OCI-LY7 (cell line): ENCODE data around the gene LRRC10B. TPM values are rescaled to one million over a fixed set of nuclear protein-coding genes. Genes with fewer than 3 reads are reported as not detected.

Experiments used
- BruUV-seq: library from RNA; stranded (reverse); fragments of 400-500 nt; replicated peaks from 2 replicates; lab custom pipeline; 2021; lab: Mats Ljungman, UMichigan
- CTCF ChIA-PET: fragments of 300-600 bp; sonication (Branson Sonifier 250); formaldehyde crosslinking; loops from one replicate; lab custom pipeline; 2022; ENCODE audit warnings: antibody characterized with exemption; ENCODE audit not compliant: unreplicated experiment; lab: Charles Lee
- POLR2A ChIA-PET: fragments of 300-600 bp; sonication (Branson Sonifier 250); formaldehyde crosslinking; loops from one replicate; lab custom pipeline; 2022; ENCODE audit warnings: antibody characterized with exemption; lab: Charles Lee
- DNase-seq: peaks from one replicate; pipeline ENCODE4 v3.0.0-alpha.2; 2015; ENCODE audit warnings: low spot score
- H2AFZ ChIP-seq: fragments of 200-600 bp; sonication (generic), shearing (Covaris generic); 2 replicates; pipeline ENCODE4 v1.6.1; 2014; ENCODE audit warnings: mild to moderate bottlenecking, antibody characterized with exemption, low read length, moderate library complexity
- H3K27ac ChIP-seq: fragments of 200-600 bp; sonication (generic); 2 replicates; pipeline ENCODE4 v1.5.1; 2014; ENCODE audit warnings: mixed run types, low read depth, mild to moderate bottlenecking, moderate library complexity, low read length, inconsistent platforms; ENCODE audit not compliant: poor library complexity, severe bottlenecking
- H3K36me3 ChIP-seq: fragments of 200-600 bp; sonication (generic); 2 replicates; pipeline ENCODE4 v1.6.1; 2014; ENCODE audit warnings: mild to moderate bottlenecking, antibody characterized with exemption, low read length, moderate library complexity, mixed read lengths; ENCODE audit not compliant: insufficient read depth
- H3K4me1 ChIP-seq: fragments of 200-600 bp; sonication (generic); 2 replicates; pipeline ENCODE4 v1.5.1; 2014; ENCODE audit warnings: mild to moderate bottlenecking, low read length; ENCODE audit not compliant: insufficient read depth, poor library complexity, severe bottlenecking
- H3K4me2 ChIP-seq: fragments of 200-600 bp; sonication (generic); 2 replicates; pipeline ENCODE4 v1.6.1; 2014; ENCODE audit warnings: mild to moderate bottlenecking, low read length
- H3K4me3 ChIP-seq: fragments of 200-600 bp; sonication (generic); 2 replicates; pipeline ENCODE4 v1.5.1; 2014; ENCODE audit warnings: mild to moderate bottlenecking, low read depth, low read length; ENCODE audit not compliant: poor library complexity, severe bottlenecking
- H3K79me2 ChIP-seq: fragments of 200-600 bp; sonication (generic); 2 replicates; pipeline ENCODE4 v1.6.1; 2016; ENCODE audit warnings: low read depth, mild to moderate bottlenecking, low read length, moderate library complexity, mixed read lengths; ENCODE audit not compliant: insufficient read depth
- H3K9me2 ChIP-seq: fragments of 200-600 bp; sonication (generic); 2 replicates; pipeline ENCODE4 v1.6.1; 2016; ENCODE audit warnings: mild to moderate bottlenecking, low read length, mixed read lengths; ENCODE audit not compliant: insufficient read depth
- H3K9me3 ChIP-seq: fragments of 200-600 bp; sonication (generic); 2 replicates; pipeline ENCODE4 v1.6.1; 2014; ENCODE audit warnings: mild to moderate bottlenecking, mixed run types, low read length, mixed read lengths
- H4K20me1 ChIP-seq: fragments of 200-600 bp; sonication (generic); 2 replicates; pipeline ENCODE4 v1.6.1; 2014; ENCODE audit warnings: mild to moderate bottlenecking, antibody characterized with exemption, low read length, moderate library complexity, mixed read lengths; ENCODE audit not compliant: insufficient read depth
- EZH2phosphoT487 ChIP-seq: fragments of 200-600 bp; sonication (generic); IDR thresholded peaks from 2 replicates; pipeline ENCODE4 v1.6.1; 2018; ENCODE audit warnings: low read depth, borderline replicate concordance, mild to moderate bottlenecking, mixed run types, antibody characterized with exemption, low read length, moderate library complexity, mixed read lengths
- intact Hi-C: fragments of 100-400 bp; cut with micrococcal nuclease; formaldehyde crosslinking; loops from one replicate; pipeline ENCODE4 v1.10.0; 2022; ENCODE audit not compliant: unreplicated experiment
- total RNA-seq, 2 experiments: library from RNA; depleted of rRNA in 1 of 2; stranded (reverse); fragments of >200 nt in 1 of 2; shearing (Covaris generic) in 1 of 2; gene quantifications; 2 replicates each; pipeline ENCODE4 v1.2.3, GENCODE V29; 2014 to 2022
- TF ChIP-seq, protein P1 (sequence below): fragments of 200-600 bp; sonication (generic); conservative IDR thresholded peaks from 2 replicates; pipeline ENCODE4 v1.5.1; 2014; ENCODE audit warnings: mild to moderate bottlenecking, antibody characterized with exemption, low read length, moderate library complexity, mixed read lengths

Gene LRRC10B
- total RNA-seq, 2 experiments from 2014 or later, result not detected

DNA sequence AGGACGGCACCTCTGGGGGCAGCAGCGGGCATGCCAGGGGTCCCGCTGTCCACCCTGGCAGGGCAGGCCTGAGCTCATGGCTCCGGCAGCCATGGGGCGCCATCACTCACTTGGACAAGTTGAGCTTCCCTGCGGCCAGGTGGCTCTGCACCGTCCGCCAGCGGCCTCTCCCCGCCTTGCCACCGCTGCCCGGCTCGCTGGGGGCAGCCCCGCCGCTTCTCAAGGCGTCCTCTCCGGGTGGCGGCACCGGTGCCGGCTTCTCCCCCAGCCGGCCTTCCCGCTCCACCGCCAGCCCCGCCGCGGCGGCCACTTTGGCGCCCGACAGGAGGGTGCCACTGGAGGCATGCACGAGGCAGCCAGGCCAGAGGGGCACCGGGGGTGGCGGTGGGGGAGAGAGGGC lies 37.4 kb downstream of the LRRC10B start:
- DNase-seq, result no peak
- Histone ChIP-seq H3K27ac (no peak overlapping the region), H4K20me1 (no peaks in the 10 kb centered on the region), H3K4me2 (no peak overlapping the region), H3K79me2 (no peaks in the 10 kb centered on the region), H3K4me3 (no peak overlapping the region), H2AFZ (no peak overlapping the region), H3K9me3 (no peaks in the 10 kb centered on the region), H3K4me1 (peaks cover 7% of the 10 kb centered on the region), H3K36me3 (no peaks in the 10 kb centered on the region), H3K9me2 (no peaks in the 10 kb centered on the region)
- ChIA-PET POLR2A (no interaction called here), CTCF (no interaction called here)
- intact Hi-C loops, result no loop called here
- no TSS peak for BruUV-seq
- TF ChIP-seq, protein P1, sequence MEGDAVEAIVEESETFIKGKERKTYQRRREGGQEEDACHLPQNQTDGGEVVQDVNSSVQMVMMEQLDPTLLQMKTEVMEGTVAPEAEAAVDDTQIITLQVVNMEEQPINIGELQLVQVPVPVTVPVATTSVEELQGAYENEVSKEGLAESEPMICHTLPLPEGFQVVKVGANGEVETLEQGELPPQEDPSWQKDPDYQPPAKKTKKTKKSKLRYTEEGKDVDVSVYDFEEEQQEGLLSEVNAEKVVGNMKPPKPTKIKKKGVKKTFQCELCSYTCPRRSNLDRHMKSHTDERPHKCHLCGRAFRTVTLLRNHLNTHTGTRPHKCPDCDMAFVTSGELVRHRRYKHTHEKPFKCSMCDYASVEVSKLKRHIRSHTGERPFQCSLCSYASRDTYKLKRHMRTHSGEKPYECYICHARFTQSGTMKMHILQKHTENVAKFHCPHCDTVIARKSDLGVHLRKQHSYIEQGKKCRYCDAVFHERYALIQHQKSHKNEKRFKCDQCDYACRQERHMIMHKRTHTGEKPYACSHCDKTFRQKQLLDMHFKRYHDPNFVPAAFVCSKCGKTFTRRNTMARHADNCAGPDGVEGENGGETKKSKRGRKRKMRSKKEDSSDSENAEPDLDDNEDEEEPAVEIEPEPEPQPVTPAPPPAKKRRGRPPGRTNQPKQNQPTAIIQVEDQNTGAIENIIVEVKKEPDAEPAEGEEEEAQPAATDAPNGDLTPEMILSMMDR, result no peak
- TF ChIP-seq EZH2phosphoT487, result no peak

DNA sequence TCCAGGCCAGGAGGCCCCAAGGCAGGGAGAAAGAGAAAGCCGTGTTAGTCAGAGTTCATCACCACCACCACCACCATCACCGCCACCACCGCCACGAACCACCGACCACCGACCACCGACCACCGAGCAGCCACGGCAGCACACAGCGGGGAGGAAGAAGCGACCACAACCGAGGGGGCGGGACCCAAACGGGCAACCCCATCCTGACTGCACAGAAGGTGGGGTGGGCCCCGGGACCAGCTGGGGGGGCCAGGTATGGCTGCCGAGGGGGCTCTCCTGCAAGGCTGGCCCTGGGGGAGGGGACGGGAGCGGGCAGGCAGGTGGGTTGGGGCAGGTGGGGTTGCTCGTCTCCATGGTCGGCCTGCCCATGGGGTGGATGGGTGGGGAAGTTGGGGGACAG lies 38.1 kb downstream of the LRRC10B start:
- H3K9me2 ChIP-seq, result no peaks in the 10 kb centered on the region
- H3K79me2 ChIP-seq, result no peaks in the 10 kb centered on the region
- H3K27ac ChIP-seq, result no peak overlapping the region
- no peaks in the 10 kb centered on the region for H3K36me3 ChIP-seq
- no TSS peak for BruUV-seq
- no peak for DNase-seq
- H3K4me1 ChIP-seq, result peaks cover 1% of the 10 kb centered on the region
- no peak overlapping the region for H3K4me3 ChIP-seq
- no peak overlapping the region for H3K4me2 ChIP-seq
- intact Hi-C loops, result no loop called here
- CTCF ChIA-PET, result no interaction called here
- no peaks in the 10 kb centered on the region for H4K20me1 ChIP-seq
- POLR2A ChIA-PET, result no interaction called here
- no peak for TF ChIP-seq EZH2phosphoT487
- TF ChIP-seq, protein P1, result no peak
- H3K9me3 ChIP-seq, result no peaks in the 10 kb centered on the region
- H2AFZ ChIP-seq, result no peak overlapping the region

DNA sequence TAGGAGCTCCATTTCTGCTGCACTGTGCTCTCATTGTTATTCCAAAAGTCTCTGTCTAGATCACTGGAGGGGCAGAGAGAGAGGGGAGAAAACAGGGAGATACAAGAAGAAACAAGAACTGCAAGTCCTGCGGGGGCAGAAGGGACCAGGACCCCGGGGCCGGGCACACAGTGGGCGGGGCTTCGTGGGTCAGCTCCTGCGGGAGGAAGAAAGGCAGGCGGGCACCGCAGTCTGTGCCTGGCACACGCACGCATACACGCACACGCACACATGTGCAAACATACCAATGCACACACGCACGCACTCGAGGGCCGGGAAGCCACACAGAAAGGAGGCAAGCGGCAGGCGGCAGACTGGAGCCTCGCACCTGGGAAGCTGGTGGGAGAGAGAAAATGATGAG lies 38.7 kb downstream of the LRRC10B start:
- Histone ChIP-seq H3K4me1 (no peaks in the 10 kb centered on the region), H3K9me2 (no peaks in the 10 kb centered on the region), H3K4me3 (no peak overlapping the region), H3K27ac (no peak overlapping the region), H2AFZ (no peak overlapping the region), H3K9me3 (no peaks in the 10 kb centered on the region), H3K4me2 (no peak overlapping the region), H3K79me2 (no peaks in the 10 kb centered on the region), H3K36me3 (no peaks in the 10 kb centered on the region), H4K20me1 (no peaks in the 10 kb centered on the region)
- ChIA-PET POLR2A (no interaction called here), CTCF (interaction anchor here (1.0 kb wide), 1 partner anchor 20 kb away, joined by 3 read pairs; no protein-coding TSS in a partner anchor)
- BruUV-seq, result no TSS peak
- TF ChIP-seq, protein P1, result no peak
- no peak for TF ChIP-seq EZH2phosphoT487
- intact Hi-C loops, result no loop called here
- no peak for DNase-seq
